Uterus (tissue), 2 donors: ENCODE results near the gene CGRRF1.

Source experiments
- CTCF ChIP-seq, 4 experiments: fragments of 200-600 bp in 2 of 4; fragments of 450-650 bp in 2 of 4; sonication (generic) in 2 of 4; IDR thresholded peaks; one replicate each; pipeline ENCODE4 v1.5.1; 2016 to 2019; ENCODE audit warnings: antibody characterized with exemption in 4 of 4, mild to moderate bottlenecking in 2 of 4, moderate library complexity in 1 of 4
- POLR2A ChIP-seq, 2 donors: fragments of 450-650 bp; IDR thresholded peaks; one replicate each; pipeline ENCODE4 v1.6.1; 2016; ENCODE audit warnings: antibody characterized with exemption in 2 of 2, mild to moderate bottlenecking in 1 of 2, moderate library complexity in 1 of 2

GRCh38 chr14:54582334-54582733 lies 72.6 kb downstream of the CGRRF1 start:
- TF ChIP-seq POLR2A (IDR thresholded peaks at IDR 0.05), result no peak
- TF ChIP-seq CTCF (IDR thresholded peaks at IDR 0.05), result no peak
